ENCODE results near the gene HIPK3. TPM values are rescaled to one million over a fixed set of nuclear protein-coding genes. Genes with fewer than 3 reads are reported as not detected.

The HIPK3 gene
- total RNA-seq, 1 donor from 2014 or later, result 78.5 TPM

- peaks cover 4% of the 10 kb centered on the region for H3K36me3 ChIP-seq (ENCODE audit: insufficient read depth, low read length)
- peaks cover 4% of the 10 kb centered on the region for H3K36me3 Mint-ChIP-seq (ENCODE audit: low read depth, unreplicated experiment)
- no peak overlapping the region for H3K4me2 ChIP-seq (ENCODE audit: low read length)
- no peaks in the 10 kb centered on the region for H3K4me1 ChIP-seq (ENCODE audit: insufficient read depth, low read length)
- H3K9me3 ChIP-seq (ENCODE audit: insufficient read depth, low read depth, low read length), result no peaks in the 10 kb centered on the region
- H3K4me1 Mint-ChIP-seq (ENCODE audit: low read depth, unreplicated experiment), result peaks cover under 1% of the 10 kb centered on the region
- H3K27me3 Mint-ChIP-seq (ENCODE audit: low read depth, unreplicated experiment), result no peaks in the 10 kb centered on the region
- no peak for DNase-seq (ENCODE audit: low read depth)
- TF ChIP-seq CTCF (IDR thresholded peaks at IDR 0.05; ENCODE audit: insufficient read depth, low read depth, low read length) (no peak), EZH2 (IDR thresholded peaks at IDR 0.05; ENCODE audit: insufficient read depth, low read length) (no peak)
- peaks cover 26% of the 10 kb centered on the region for H4K20me1 ChIP-seq (ENCODE audit: insufficient read depth, low read length)
- no peak for FAIRE-seq
- no peak overlapping the region for H3K27ac ChIP-seq (ENCODE audit: low read depth, low read length)
- no peak overlapping the region for H3K9ac ChIP-seq (ENCODE audit: low read length)
- H3K79me2 ChIP-seq (ENCODE audit: insufficient read depth, low read length), result peaks cover 42% of the 10 kb centered on the region
- no peaks in the 10 kb centered on the region for H3K9me3 Mint-ChIP-seq (ENCODE audit: unreplicated experiment)
- H2AFZ ChIP-seq (ENCODE audit: low read depth, low read length), result no peak overlapping the region
- H3K27ac Mint-ChIP-seq (ENCODE audit: unreplicated experiment), result no peak overlapping the region
- no peaks in the 10 kb centered on the region for H3K27me3 ChIP-seq (ENCODE audit: insufficient read depth, low read length)
- no peak overlapping the region for H3K4me3 Mint-ChIP-seq (ENCODE audit: unreplicated experiment)
- H3K4me3 ChIP-seq (ENCODE audit: insufficient read depth, low read depth, low read length), result no peak overlapping the region
Observed at GRCh38 chr11:33334627-33335026, 77.4 kb downstream of the HIPK3 start.

GRCh38 chr11:33339247-33339646 is 82.1 kb downstream of the HIPK3 start:
- H3K9me3 Mint-ChIP-seq (ENCODE audit: unreplicated experiment), result no peaks in the 10 kb centered on the region
- H3K4me2 ChIP-seq (ENCODE audit: low read length), result no peak overlapping the region
- H3K4me3 ChIP-seq (ENCODE audit: insufficient read depth, low read depth, low read length), result no peak overlapping the region
- TF ChIP-seq EZH2 (IDR thresholded peaks at IDR 0.05; ENCODE audit: insufficient read depth, low read length), result no peak
- no peak for TF ChIP-seq CTCF (IDR thresholded peaks at IDR 0.05; ENCODE audit: insufficient read depth, low read depth, low read length)
- no peaks in the 10 kb centered on the region for H3K27me3 Mint-ChIP-seq (ENCODE audit: low read depth, unreplicated experiment)
- no peaks in the 10 kb centered on the region for H3K9me3 ChIP-seq (ENCODE audit: insufficient read depth, low read depth, low read length)
- no peak overlapping the region for H3K9ac ChIP-seq (ENCODE audit: low read length)
- no peak for FAIRE-seq
- peaks cover 11% of the 10 kb centered on the region for H4K20me1 ChIP-seq (ENCODE audit: insufficient read depth, low read length)
- H3K27me3 ChIP-seq (ENCODE audit: insufficient read depth, low read length), result no peaks in the 10 kb centered on the region
- no peak overlapping the region for H2AFZ ChIP-seq (ENCODE audit: low read depth, low read length)
- H3K4me1 Mint-ChIP-seq (ENCODE audit: low read depth, unreplicated experiment), result no peaks in the 10 kb centered on the region
- H3K27ac ChIP-seq (ENCODE audit: low read depth, low read length), result no peak overlapping the region
- H3K36me3 Mint-ChIP-seq (ENCODE audit: low read depth, unreplicated experiment), result no peaks in the 10 kb centered on the region
- H3K36me3 ChIP-seq (ENCODE audit: insufficient read depth, low read length), result peaks cover 14% of the 10 kb centered on the region
- H3K4me1 ChIP-seq (ENCODE audit: insufficient read depth, low read length), result no peaks in the 10 kb centered on the region
- H3K27ac Mint-ChIP-seq (ENCODE audit: unreplicated experiment), result no peak overlapping the region
- DNase-seq (ENCODE audit: low read depth), result no peak
- H3K79me2 ChIP-seq (ENCODE audit: insufficient read depth, low read length), result peaks cover 17% of the 10 kb centered on the region
- no peak overlapping the region for H3K4me3 Mint-ChIP-seq (ENCODE audit: unreplicated experiment)

- no peaks in the 10 kb centered on the region for H3K9me3 ChIP-seq (ENCODE audit: insufficient read depth, low read depth, low read length)
- no peaks in the 10 kb centered on the region for H3K36me3 Mint-ChIP-seq (ENCODE audit: low read depth, unreplicated experiment)
- no peak overlapping the region for H3K4me2 ChIP-seq (ENCODE audit: low read length)
- no peaks in the 10 kb centered on the region for H3K79me2 ChIP-seq (ENCODE audit: insufficient read depth, low read length)
- TF ChIP-seq CTCF (IDR thresholded peaks at IDR 0.05; ENCODE audit: insufficient read depth, low read depth, low read length) (no peak), EZH2 (IDR thresholded peaks at IDR 0.05; ENCODE audit: insufficient read depth, low read length) (no peak)
- H3K4me3 Mint-ChIP-seq (ENCODE audit: unreplicated experiment), result no peak overlapping the region
- no peak overlapping the region for H3K27ac ChIP-seq (ENCODE audit: low read depth, low read length)
- no peaks in the 10 kb centered on the region for H3K4me1 ChIP-seq (ENCODE audit: insufficient read depth, low read length)
- FAIRE-seq (no peak), DNase-seq (ENCODE audit: low read depth) (no peak)
- no peaks in the 10 kb centered on the region for H4K20me1 ChIP-seq (ENCODE audit: insufficient read depth, low read length)
- no peak overlapping the region for H3K4me3 ChIP-seq (ENCODE audit: insufficient read depth, low read depth, low read length)
- H3K4me1 Mint-ChIP-seq (ENCODE audit: low read depth, unreplicated experiment), result no peaks in the 10 kb centered on the region
- H3K27me3 ChIP-seq (ENCODE audit: insufficient read depth, low read length), result no peaks in the 10 kb centered on the region
- no peak overlapping the region for H3K27ac Mint-ChIP-seq (ENCODE audit: unreplicated experiment)
- H3K36me3 ChIP-seq (ENCODE audit: insufficient read depth, low read length), result peaks cover 28% of the 10 kb centered on the region
- H3K9me3 Mint-ChIP-seq (ENCODE audit: unreplicated experiment), result no peaks in the 10 kb centered on the region
- H2AFZ ChIP-seq (ENCODE audit: low read depth, low read length), result no peak overlapping the region
- H3K27me3 Mint-ChIP-seq (ENCODE audit: low read depth, unreplicated experiment), result no peaks in the 10 kb centered on the region
- no peak overlapping the region for H3K9ac ChIP-seq (ENCODE audit: low read length)
Observed at GRCh38 chr11:33344611-33345010, 87.4 kb downstream of the HIPK3 start.
